PC-3 (cell line): Measurements from ENCODE around the gene PDLIM5.

Source experiments
- EZH2 ChIP-seq: fragments of 300-600 bp; sonication (generic); IDR thresholded peaks from one replicate; pipeline ENCODE4 v1.6.1; 2017; ENCODE audit warnings: antibody characterized with exemption, mild to moderate bottlenecking, low read length; ENCODE audit not compliant: unreplicated experiment
- TF ChIP-seq, protein P1 (sequence below): fragments of 300-600 bp; sonication (generic); conservative IDR thresholded peaks from 2 replicates; pipeline ENCODE4 v1.5.1; 2017; ENCODE audit warnings: antibody characterized with exemption, low read depth, mild to moderate bottlenecking, low read length

DNA sequence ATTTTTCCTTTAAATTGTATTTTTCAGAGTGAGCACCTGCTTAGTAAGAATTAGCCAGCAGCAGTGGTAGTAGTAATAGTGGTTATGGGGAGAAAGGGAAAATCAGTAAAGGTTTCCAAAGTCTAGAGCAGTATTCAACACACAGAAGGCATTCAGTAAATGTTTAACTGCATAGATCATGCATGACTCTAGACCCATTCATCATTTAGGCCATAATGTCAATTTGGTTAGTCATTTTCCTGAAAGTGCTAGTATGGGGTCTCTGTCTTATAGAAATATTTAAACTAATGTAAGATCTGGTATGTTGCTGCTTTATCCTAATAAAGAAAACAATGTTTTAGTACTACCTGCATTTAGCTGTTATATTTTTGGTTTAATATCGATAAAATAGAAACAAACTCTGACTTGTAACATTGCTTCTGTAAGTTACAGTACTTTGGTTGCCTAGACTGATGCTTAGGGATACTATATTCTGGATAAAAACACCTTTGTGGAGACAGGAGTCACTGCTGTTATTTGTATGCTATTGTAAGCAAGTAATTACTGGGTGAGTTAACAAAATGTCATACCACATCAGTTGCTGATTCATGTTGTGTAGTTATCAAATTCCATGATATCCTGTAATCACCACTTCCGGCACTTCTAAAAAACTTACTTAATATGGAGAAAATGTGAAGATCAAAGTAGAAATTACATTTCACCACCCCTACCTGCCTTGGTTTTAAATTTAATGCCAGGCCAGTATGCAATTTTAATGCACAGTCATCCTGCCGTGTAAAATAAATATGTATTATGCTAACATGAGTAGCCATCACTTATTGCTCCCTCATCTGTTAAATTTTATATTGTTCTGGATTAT, 190.2 kb downstream of the PDLIM5 start:
- TF ChIP-seq, protein P1, sequence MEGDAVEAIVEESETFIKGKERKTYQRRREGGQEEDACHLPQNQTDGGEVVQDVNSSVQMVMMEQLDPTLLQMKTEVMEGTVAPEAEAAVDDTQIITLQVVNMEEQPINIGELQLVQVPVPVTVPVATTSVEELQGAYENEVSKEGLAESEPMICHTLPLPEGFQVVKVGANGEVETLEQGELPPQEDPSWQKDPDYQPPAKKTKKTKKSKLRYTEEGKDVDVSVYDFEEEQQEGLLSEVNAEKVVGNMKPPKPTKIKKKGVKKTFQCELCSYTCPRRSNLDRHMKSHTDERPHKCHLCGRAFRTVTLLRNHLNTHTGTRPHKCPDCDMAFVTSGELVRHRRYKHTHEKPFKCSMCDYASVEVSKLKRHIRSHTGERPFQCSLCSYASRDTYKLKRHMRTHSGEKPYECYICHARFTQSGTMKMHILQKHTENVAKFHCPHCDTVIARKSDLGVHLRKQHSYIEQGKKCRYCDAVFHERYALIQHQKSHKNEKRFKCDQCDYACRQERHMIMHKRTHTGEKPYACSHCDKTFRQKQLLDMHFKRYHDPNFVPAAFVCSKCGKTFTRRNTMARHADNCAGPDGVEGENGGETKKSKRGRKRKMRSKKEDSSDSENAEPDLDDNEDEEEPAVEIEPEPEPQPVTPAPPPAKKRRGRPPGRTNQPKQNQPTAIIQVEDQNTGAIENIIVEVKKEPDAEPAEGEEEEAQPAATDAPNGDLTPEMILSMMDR = no peak
- no peak for TF ChIP-seq EZH2
